Astrocyte of the cerebellum (primary cell): ENCODE results near the gene TIMM17A.
"Not testable (repeated sequence)": the region's sequence is repeated elsewhere in the genome, so short reads cannot be mapped to it uniquely, and the experiment has no call there.

Experiments
- DNase-seq: peaks from one replicate; pipeline ENCODE4 v3.0.0-alpha.2; 2011; ENCODE audit warnings: low read depth
- H3K4me3 ChIP-seq: 2 replicates; pipeline ENCODE4 v1.5.1; 2011; ENCODE audit warnings: mild to moderate bottlenecking, low read depth, low read length, moderate library complexity
- in situ Hi-C: cut with HindIII; loops from 2 replicates; pipeline ENCODE4 v1.10.0; 2017; ENCODE audit warnings: low sequenced_read_pairs
- TF ChIP-seq, protein P1 (sequence below): IDR thresholded peaks from 2 replicates; pipeline ENCODE4 v1.5.1; 2012; ENCODE audit warnings: low read length, low read depth, moderate library complexity, mild to moderate bottlenecking; ENCODE audit errors: missing control alignments

The TIMM17A gene

DNA sequence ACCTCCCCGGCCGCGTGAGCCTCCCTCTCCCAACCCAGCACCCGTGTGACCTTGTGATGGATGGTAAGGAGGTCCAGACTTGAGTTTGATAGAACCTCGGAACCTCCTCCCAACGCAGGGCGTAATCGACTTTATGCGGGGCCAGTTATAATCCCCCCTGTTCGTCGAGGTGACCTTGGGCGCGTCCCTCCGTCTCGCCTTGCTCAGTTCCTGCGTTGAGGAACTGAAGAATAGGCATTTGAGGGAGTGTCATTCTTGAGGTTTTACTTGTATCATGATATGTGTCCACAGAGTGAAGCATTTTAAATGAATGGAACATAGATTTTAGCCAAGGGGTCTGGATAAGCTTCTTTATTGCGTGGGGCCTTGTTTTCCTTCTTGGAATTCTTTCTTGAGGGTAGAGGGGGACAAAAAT lies 433 bp downstream of the TIMM17A start:
- TF ChIP-seq, protein P1, sequence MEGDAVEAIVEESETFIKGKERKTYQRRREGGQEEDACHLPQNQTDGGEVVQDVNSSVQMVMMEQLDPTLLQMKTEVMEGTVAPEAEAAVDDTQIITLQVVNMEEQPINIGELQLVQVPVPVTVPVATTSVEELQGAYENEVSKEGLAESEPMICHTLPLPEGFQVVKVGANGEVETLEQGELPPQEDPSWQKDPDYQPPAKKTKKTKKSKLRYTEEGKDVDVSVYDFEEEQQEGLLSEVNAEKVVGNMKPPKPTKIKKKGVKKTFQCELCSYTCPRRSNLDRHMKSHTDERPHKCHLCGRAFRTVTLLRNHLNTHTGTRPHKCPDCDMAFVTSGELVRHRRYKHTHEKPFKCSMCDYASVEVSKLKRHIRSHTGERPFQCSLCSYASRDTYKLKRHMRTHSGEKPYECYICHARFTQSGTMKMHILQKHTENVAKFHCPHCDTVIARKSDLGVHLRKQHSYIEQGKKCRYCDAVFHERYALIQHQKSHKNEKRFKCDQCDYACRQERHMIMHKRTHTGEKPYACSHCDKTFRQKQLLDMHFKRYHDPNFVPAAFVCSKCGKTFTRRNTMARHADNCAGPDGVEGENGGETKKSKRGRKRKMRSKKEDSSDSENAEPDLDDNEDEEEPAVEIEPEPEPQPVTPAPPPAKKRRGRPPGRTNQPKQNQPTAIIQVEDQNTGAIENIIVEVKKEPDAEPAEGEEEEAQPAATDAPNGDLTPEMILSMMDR, result no peak
- in situ Hi-C loops, result no loop called here
- H3K4me3 ChIP-seq, result peak overlapping the region; percentile 100
- no peak for DNase-seq

- no peak for DNase-seq
- H3K4me3 ChIP-seq, result no peak overlapping the region
- in situ Hi-C loops, result no loop called here
- TF ChIP-seq, protein P1, result no peak
Observed at GRCh38 chr1:201958348-201958747, 3.0 kb downstream of the TIMM17A start.

- H3K4me3 ChIP-seq, DNase-seq, in situ Hi-C loops: not testable (repeated sequence)
Observed at GRCh38 chr1:201962382-201962781, 7.1 kb downstream of the TIMM17A start.

DNA sequence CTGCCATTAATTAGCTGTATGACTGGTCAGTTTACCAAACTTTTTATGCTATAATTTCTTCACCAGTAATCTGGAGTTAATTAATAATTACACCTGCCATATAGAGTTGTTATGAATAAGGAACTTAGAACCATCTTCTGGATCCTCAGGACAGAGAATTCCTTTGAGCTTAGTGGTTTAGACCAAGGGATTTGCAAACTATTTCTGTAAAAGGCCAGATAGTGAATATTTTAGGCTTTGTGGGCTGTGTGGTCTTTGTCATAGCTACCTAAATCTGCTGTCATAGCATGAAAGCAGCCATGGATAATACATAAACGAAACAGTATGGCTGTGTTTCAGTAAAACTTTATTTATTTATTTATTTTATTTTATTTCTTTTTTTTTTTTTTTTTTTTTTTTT lies 9.0 kb downstream of the TIMM17A start:
- in situ Hi-C loops, result no loop called here
- TF ChIP-seq, protein P1, result no peak
- H3K4me3 ChIP-seq, result no peak overlapping the region
- DNase-seq, result no peak

GRCh38 chr1:201966171-201966570 lies 10.9 kb downstream of the TIMM17A start:
- no peak overlapping the region for H3K4me3 ChIP-seq
- in situ Hi-C loops, result no loop called here
- TF ChIP-seq, protein P1, result no peak
- DNase-seq, result no peak

DNA sequence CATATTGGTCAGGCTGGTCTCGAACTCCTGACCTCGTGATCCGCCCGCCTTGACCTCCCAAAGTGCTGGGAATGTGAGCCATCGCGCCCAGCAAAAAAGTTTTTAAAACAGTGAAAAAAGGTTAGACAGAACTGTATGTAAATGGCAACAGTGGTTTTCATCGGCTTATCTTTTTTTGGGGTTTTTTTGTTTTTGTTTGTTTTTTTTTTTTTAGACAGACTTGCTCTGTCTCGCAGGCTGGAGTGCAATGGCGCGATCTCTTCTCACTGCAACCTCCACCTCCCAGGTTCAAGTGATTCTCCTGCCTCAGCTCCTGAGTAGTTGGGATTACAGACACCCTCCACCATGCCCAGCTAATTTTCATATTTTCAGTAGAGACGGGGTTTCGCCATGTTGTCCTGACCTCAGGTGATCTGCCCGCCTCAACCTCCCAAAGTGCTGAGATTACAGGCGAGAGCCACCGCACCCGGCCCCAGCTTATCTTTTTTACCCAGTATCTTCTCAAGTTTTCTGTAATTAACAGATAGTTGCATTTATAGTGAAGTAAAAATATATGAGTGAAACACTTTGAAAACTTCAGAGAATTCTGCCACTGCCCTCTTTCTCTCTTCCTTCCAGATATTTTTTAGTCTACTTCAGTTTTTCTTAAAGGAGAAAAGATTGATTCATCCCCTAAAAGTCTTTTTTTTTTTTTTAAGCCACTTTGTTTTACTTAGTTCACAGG lies 13.1 kb downstream of the TIMM17A start:
- no peak overlapping the region for H3K4me3 ChIP-seq
- no peak for DNase-seq
- TF ChIP-seq, protein P1, result no peak
- in situ Hi-C loops, result no loop called here

- no peak overlapping the region for H3K4me3 ChIP-seq
- no peak for DNase-seq
- in situ Hi-C loops, result no loop called here
- TF ChIP-seq, protein P1, result no peak
Observed at GRCh38 chr1:201970334-201971159, 15.2 kb downstream of the TIMM17A start.
